ENCODE measurements around the gene PPWD1.
A peak's percentile ranks its signal among the peaks of the same experiment; 100 is the strongest.

PPWD1 gene

GRCh38 chr5:65623482-65623881 is 60.4 kb downstream of the PPWD1 start:
- DNase-seq, result no peak

- DNase-seq, result peak; percentile 65 to 94 (median 86)
Measured at GRCh38 chr5:65624025-65624570, 61.0 kb downstream of the PPWD1 start, which contains the start of gene TRIM23. Gene TRIM23 (minus strand): TSS chr5:65624333. CDS start chr5:65624274, 59 bp downstream.

- DNase-seq, result peak in 55 of 56 donors; percentile 21 to 94 (median 78)
Measured at GRCh38 chr5:65624571-65625555, 61.8 kb downstream of the PPWD1 start, which contains the start of the genes SHLD3 and TRAPPC13. Gene SHLD3 (plus strand): TSS chr5:65625027. CDS start chr5:65629588, 4,561 bp downstream. Gene TRAPPC13 (plus strand): TSS chr5:65625027. CDS start chr5:65625061, 34 bp downstream.

GRCh38 chr5:65625743-65626142 is 62.6 kb downstream of the PPWD1 start:
- no peak for DNase-seq

- no peak for DNase-seq
Measured at GRCh38 chr5:65630981-65631380, 67.9 kb downstream of the PPWD1 start.

Measured in amygdala (tissue), 56 donors.